HG02678 (cell line): ENCODE measurements around the gene LDB2.

Source experiments
- ATAC-seq: cut with Tn5 transposase; IDR thresholded peaks from one replicate; pipeline ENCODE4 v1.9.1; 2021; ENCODE audit warnings: mild to moderate bottlenecking, moderate library complexity; ENCODE audit not compliant: unreplicated experiment

The LDB2 gene

GRCh38 chr4:16608611-16609125 is 289.8 kb downstream of the LDB2 start:
- no peak for ATAC-seq

GRCh38 chr4:16608123-16608522 is 290.3 kb downstream of the LDB2 start:
- no peak for ATAC-seq

GRCh38 chr4:16607241-16608066 is 291.0 kb downstream of the LDB2 start:
- no peak for ATAC-seq

GRCh38 chr4:16606691-16607090 is 291.8 kb downstream of the LDB2 start:
- ATAC-seq: no peak

GRCh38 chr4:16603178-16603577 is 295.3 kb downstream of the LDB2 start:
- ATAC-seq: no peak

- ATAC-seq: no peak
Observed at GRCh38 chr4:16598597-16599206, 299.7 kb downstream of the LDB2 start.

- no peak for ATAC-seq
Observed at GRCh38 chr4:16597845-16598596, 300.4 kb downstream of the LDB2 start.

- no peak for ATAC-seq
Observed at GRCh38 chr4:16597443-16597842, 301.0 kb downstream of the LDB2 start.

GRCh38 chr4:16596267-16596666 is 302.2 kb downstream of the LDB2 start:
- no peak for ATAC-seq

GRCh38 chr4:16594128-16594527 is 304.3 kb downstream of the LDB2 start:
- no peak for ATAC-seq

GRCh38 chr4:16593386-16593785 is 305.1 kb downstream of the LDB2 start:
- ATAC-seq: no peak

- ATAC-seq: no peak
Observed at GRCh38 chr4:16591272-16591826, 307.1 kb downstream of the LDB2 start.

- ATAC-seq: no peak
Observed at GRCh38 chr4:16590797-16591196, 307.6 kb downstream of the LDB2 start.

GRCh38 chr4:16588651-16589050 is 309.8 kb downstream of the LDB2 start:
- ATAC-seq: no peak

- no peak for ATAC-seq
Observed at GRCh38 chr4:16588149-16588548, 310.3 kb downstream of the LDB2 start.

GRCh38 chr4:16585053-16585452 is 313.4 kb downstream of the LDB2 start:
- ATAC-seq: no peak

GRCh38 chr4:16583764-16584163 is 314.7 kb downstream of the LDB2 start:
- no peak for ATAC-seq

GRCh38 chr4:16582526-16582925 is 315.9 kb downstream of the LDB2 start:
- no peak for ATAC-seq

- ATAC-seq: no peak
Observed at GRCh38 chr4:16582036-16582435, 316.4 kb downstream of the LDB2 start.

GRCh38 chr4:16581117-16581516 is 317.3 kb downstream of the LDB2 start:
- ATAC-seq: no peak

GRCh38 chr4:16580514-16580913 is 317.9 kb downstream of the LDB2 start:
- ATAC-seq: no peak
